IPS DF 6.9 (cell line): Measurements from ENCODE around the gene CDC14B.

Source experiments
- DNase-seq: peaks from one replicate; pipeline ENCODE4 v3.0.0-alpha.2; 2013; ENCODE audit warnings: low read depth, low spot score
- H3K27ac ChIP-seq: one replicate; pipeline ENCODE4 v1.5.1; 2013; ENCODE audit warnings: low read length, control low read depth
- H3K27me3 ChIP-seq: 2 replicates; pipeline ENCODE4 v1.6.1; 2013; ENCODE audit warnings: mild to moderate bottlenecking, low read length; ENCODE audit not compliant: control insufficient read depth, insufficient read depth
- H3K36me3 ChIP-seq: 2 replicates; pipeline ENCODE4 v1.6.1; 2013; ENCODE audit warnings: low read length; ENCODE audit not compliant: control insufficient read depth, insufficient read depth
- H3K4me1 ChIP-seq: 2 replicates; pipeline ENCODE4 v1.6.1; 2013; ENCODE audit warnings: low read length; ENCODE audit not compliant: control insufficient read depth, insufficient read depth
- H3K4me3 ChIP-seq: 2 replicates; pipeline ENCODE4 v1.5.1; 2013; ENCODE audit warnings: mild to moderate bottlenecking, low read length
- H3K9me3 ChIP-seq: 2 replicates; pipeline ENCODE4 v1.6.1; 2013; ENCODE audit warnings: low read length, inconsistent platforms; ENCODE audit not compliant: control insufficient read depth, insufficient read depth
- WGBS: extraction: QIAGEN DNeasy Blood & Tissue Kit; methylation state at CpG from one replicate; pipeline ENCODE4 v1.1.7; 2013; ENCODE audit warnings: mixed read lengths, missing lambda C conversion rate; ENCODE audit not compliant: insufficient read length, insufficient coverage; 5-methylcytosine and 5-hydroxymethylcytosine counted together

CDC14B gene

DNA sequence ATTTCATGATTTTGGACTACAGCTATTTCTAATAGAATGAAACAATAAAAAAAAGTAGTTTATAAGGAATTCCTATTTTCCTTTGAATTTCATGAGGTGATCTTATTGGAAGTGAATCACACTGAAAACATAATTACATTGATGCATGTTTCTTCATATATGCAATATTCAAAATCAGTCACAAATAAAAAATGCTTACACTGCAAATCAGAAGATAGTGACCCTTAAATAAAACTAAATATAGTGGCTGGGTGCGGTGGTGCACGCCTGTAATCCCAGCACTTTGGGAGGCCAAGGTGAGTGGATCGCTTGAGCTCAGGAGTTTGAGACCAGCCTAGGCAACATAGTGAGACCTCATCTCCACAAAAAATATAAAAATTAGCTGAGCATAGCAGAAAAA, 79.5 kb downstream of the CDC14B start:
- H3K4me3 ChIP-seq: no peak overlapping the region
- no peak overlapping the region for H3K27ac ChIP-seq
- no peak for DNase-seq
- H3K36me3 ChIP-seq: no peaks in the 10 kb centered on the region
- H3K4me1 ChIP-seq: no peaks in the 10 kb centered on the region
- no peaks in the 10 kb centered on the region for H3K27me3 ChIP-seq
- no CpG with 5 or more reads among the region's 3 CpGs for WGBS
- H3K9me3 ChIP-seq: no peaks in the 10 kb centered on the region

DNA sequence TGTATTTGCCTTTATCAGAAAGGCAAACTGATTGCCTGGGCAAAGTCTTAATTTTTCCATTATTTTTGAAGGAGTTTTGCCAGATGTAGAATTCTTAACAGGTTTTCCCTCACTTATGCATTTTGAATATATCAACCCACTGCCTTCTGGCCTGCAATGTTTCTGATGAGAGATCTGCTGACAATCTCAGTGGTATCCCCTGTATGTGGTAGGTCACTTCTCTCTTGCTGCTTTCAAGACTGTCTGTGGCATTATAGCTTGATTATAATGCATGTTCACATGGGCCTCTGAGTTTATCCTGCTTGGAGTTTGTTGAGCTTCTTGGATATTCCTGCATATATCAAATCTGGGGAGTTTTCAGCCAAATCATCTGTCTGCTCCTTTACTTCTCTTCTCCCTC, 87.5 kb downstream of the CDC14B start:
- DNase-seq: no peak

DNA sequence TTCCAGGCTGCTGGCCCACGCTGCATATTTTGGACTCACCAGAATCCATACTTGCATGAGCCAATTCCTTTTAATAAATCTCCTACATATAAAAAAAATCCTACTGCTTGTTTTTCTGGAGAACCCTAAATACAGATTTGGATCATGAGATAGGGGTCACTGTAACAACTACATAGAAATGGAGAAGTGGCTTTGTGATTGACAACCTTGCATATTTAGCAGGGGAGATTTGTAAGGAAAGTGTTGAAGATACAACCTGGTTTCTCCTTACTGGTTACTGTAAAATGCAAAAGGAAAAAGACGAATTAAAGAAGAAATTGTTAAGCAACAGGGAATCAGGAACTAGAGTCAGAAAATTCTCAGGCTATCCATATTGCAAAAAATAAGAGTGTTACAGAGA, 94.9 kb downstream of the CDC14B start:
- no CpG with 5 or more reads among the region's 2 CpGs for WGBS
- H3K36me3 ChIP-seq: no peaks in the 10 kb centered on the region; the same call in 1 of the 2 replicates
- no peak overlapping the region for H3K4me3 ChIP-seq
- H3K4me1 ChIP-seq: no peaks in the 10 kb centered on the region; the same call in 1 of the 2 replicates
- H3K9me3 ChIP-seq: no peaks in the 10 kb centered on the region
- no peak overlapping the region for H3K27ac ChIP-seq
- H3K27me3 ChIP-seq: no peaks in the 10 kb centered on the region
- DNase-seq: no peak

More for the DNA sequence above, 87.5 kb downstream of the CDC14B start:
- Histone ChIP-seq H3K4me3 (no peak overlapping the region), H3K9me3 (no peaks in the 10 kb centered on the region), H3K27ac (no peak overlapping the region), H3K27me3 (no peaks in the 10 kb centered on the region), H3K4me1 (no peaks in the 10 kb centered on the region), H3K36me3 (0 out of 2 replicates have a peak, but pooled peaks cover 2% of the 10 kb centered on the region)

GRCh38 chr9:96524045-96524444, 95.6 kb downstream of the CDC14B start:
- no peak overlapping the region for H3K27ac ChIP-seq
- H3K4me3 ChIP-seq: no peak overlapping the region
- no peaks in the 10 kb centered on the region; the same call in 1 of the 2 replicates for H3K4me1 ChIP-seq
- no peak for DNase-seq
- H3K9me3 ChIP-seq: no peaks in the 10 kb centered on the region
- WGBS: no CpG with 5 or more reads among the region's 7 CpGs
- H3K36me3 ChIP-seq: no peaks in the 10 kb centered on the region; the same call in 1 of the 2 replicates
- no peaks in the 10 kb centered on the region for H3K27me3 ChIP-seq

DNA sequence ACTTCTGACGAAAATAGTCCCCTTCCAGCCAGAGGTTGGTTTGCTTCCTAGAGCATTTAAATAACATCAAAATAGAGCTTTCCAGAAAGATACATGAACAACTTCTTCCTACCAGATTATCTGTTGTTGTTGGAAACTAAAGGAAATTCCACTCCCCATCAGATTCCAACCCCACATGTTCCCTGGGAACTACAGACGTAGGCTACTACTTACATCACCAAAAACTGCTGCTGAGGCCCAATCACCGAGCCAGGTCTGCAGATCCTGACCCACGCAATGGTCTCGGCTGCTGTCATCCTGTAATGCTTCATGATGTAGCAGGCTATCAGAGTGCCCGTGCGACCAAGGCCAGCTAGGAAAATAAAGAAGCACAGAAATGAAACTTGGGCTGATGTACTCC, 96.3 kb downstream of the CDC14B start:
- Histone ChIP-seq H3K4me3 (no peak overlapping the region), H3K27ac (no peak overlapping the region), H3K9me3 (no peaks in the 10 kb centered on the region), H3K4me1 (no peaks in the 10 kb centered on the region; the same call in 1 of the 2 replicates), H3K27me3 (no peaks in the 10 kb centered on the region), H3K36me3 (no peaks in the 10 kb centered on the region; the same call in 1 of the 2 replicates)
- WGBS: no CpG with 5 or more reads among the region's 7 CpGs
- DNase-seq: no peak

DNA sequence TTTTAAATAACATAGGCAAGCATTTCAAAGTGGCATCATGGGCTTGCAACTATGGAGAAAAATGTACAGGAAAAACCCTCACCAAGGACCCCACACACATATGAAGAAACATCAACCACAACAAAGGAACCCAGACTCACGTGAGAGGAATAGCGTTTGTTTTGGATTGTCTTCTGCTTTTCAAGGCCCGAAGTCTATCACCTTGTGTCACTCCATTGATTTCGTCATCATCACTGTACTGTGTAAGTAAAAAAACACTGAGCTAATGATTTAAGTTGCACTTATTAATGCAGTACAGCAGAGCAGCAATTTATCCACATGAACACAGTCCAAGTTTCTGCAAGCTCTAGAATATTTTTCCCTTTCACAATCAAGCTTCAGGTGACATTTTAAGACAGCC, 97.3 kb downstream of the CDC14B start:
- H3K27me3 ChIP-seq: no peaks in the 10 kb centered on the region
- no peaks in the 10 kb centered on the region for H3K9me3 ChIP-seq
- no CpG with 5 or more reads among the region's 4 CpGs for WGBS
- H3K36me3 ChIP-seq: no peaks in the 10 kb centered on the region; the same call in 1 of the 2 replicates
- no peak overlapping the region for H3K27ac ChIP-seq
- H3K4me3 ChIP-seq: no peak overlapping the region
- no peak for DNase-seq
- no peaks in the 10 kb centered on the region; the same call in 1 of the 2 replicates for H3K4me1 ChIP-seq

- H3K4me1 ChIP-seq: no peaks in the 10 kb centered on the region; the same call in 1 of the 2 replicates
- no peaks in the 10 kb centered on the region; the same call in 1 of the 2 replicates for H3K36me3 ChIP-seq
- H3K4me3 ChIP-seq: no peak overlapping the region
- WGBS: no CpG with 5 or more reads among the region's 2 CpGs
- H3K9me3 ChIP-seq: no peaks in the 10 kb centered on the region
- no peak for DNase-seq
- no peaks in the 10 kb centered on the region for H3K27me3 ChIP-seq
- H3K27ac ChIP-seq: no peak overlapping the region
These were observed 99.9 kb downstream of the CDC14B start for GRCh38 chr9:96519787-96520186.

GRCh38 chr9:96519095-96519494, 100.5 kb downstream of the CDC14B start:
- no peaks in the 10 kb centered on the region for H3K27me3 ChIP-seq
- H3K9me3 ChIP-seq: no peaks in the 10 kb centered on the region
- H3K4me1 ChIP-seq: no peaks in the 10 kb centered on the region; the same call in 1 of the 2 replicates
- peaks cover under 1% of the 10 kb centered on the region; the same call in 1 of the 2 replicates for H3K36me3 ChIP-seq
- no CpG with 5 or more reads among the region's 7 CpGs for WGBS
- no peak overlapping the region for H3K27ac ChIP-seq
- no peak for DNase-seq
- no peak overlapping the region for H3K4me3 ChIP-seq

DNA sequence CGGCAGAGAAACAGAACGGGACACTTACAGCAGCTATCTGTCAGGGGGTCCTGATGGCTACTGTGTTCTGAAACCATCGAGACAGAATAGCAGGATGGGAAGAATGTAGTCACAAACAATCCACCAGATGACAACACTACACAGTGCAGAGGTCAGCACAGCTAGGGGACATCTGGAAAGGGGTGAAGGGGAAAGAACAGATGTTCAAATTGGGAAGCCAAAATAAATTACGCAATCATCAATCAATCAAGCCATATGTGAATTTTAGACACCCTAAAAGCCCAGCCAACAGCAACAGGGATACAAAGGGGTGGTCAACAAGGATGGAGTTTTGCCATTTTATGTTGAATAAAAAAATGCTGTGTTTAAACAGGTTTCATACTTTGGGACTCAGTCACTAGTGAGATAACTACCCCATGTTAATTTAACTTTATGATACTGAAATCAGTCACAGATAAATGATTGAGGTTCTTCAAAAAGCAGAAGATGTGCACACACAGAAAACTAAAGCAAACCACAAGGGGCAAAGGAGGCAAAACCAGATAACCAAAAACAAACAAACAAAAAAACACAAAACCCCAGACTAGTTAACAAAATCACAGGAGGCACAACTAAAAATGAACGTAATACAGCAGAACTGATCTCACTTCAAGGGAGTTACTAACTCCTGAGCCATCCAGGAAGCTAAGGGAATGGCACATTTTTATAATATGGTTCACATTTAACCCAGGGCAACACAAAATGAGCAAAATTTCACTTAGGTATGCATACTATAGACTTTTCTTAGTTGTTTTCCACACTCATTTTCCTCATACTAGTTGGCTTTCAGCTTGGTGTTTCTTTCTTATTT, 103.8 kb downstream of the CDC14B start:
- Histone ChIP-seq H3K4me3 (no peak overlapping the region), H3K27me3 (no peaks in the 10 kb centered on the region), H3K36me3 (peaks cover 6% of the 10 kb centered on the region; the same call in 1 of the 2 replicates), H3K9me3 (no peaks in the 10 kb centered on the region), H3K4me1 (no peaks in the 10 kb centered on the region; the same call in 1 of the 2 replicates), H3K27ac (no peak overlapping the region)
- no CpG with 5 or more reads among the region's 5 CpGs for WGBS
- DNase-seq: no peak

DNA sequence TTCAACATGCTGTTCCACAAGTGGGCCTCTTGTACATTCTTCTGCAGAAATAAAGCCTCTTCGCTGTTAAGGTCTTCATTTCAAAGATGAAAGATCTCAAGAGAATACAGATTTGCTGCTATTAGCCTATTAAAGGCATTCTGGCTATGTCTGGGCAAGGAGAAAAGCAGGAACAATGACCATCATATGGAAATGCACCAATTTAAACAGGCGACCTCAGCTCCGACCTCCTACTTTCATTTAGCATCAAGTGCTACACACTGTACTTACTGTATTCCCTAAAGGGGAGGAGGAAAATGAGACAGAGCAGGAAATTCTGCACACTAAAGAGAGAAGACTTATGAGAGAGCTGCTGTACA, 104.9 kb downstream of the CDC14B start:
- DNase-seq: no peak
- Histone ChIP-seq H3K4me3 (no peak overlapping the region), H3K9me3 (no peaks in the 10 kb centered on the region), H3K36me3 (peaks cover 6% of the 10 kb centered on the region; the same call in 1 of the 2 replicates), H3K27ac (no peak overlapping the region), H3K27me3 (no peaks in the 10 kb centered on the region), H3K4me1 (no peaks in the 10 kb centered on the region)
- no CpG with 5 or more reads among the region's 3 CpGs for WGBS
